ENCODE measurements around the gene DGKI.

Gene DGKI

GRCh38 chr7:137846827-137847567 lies at the start of gene DGKI:
Gene DGKI, minus strand, starts transcription at chr7:137846974.
- in situ Hi-C loops (cut with HindIII; ENCODE audit: low sequenced_read_pairs), result no loop called here

GRCh38 chr7:137895301-137896221 lies 48.8 kb upstream of the DGKI start:
- in situ Hi-C loops (cut with HindIII; ENCODE audit: low sequenced_read_pairs), result no loop called here

GRCh38 chr7:137893143-137893742 lies 46.5 kb upstream of the DGKI start:
- in situ Hi-C loops (cut with HindIII; ENCODE audit: low sequenced_read_pairs), result no loop called here

GRCh38 chr7:137891016-137891655 lies 44.4 kb upstream of the DGKI start:
- in situ Hi-C loops (cut with HindIII; ENCODE audit: low sequenced_read_pairs), result no loop called here

- in situ Hi-C loops (cut with HindIII; ENCODE audit: low sequenced_read_pairs), result no loop called here
Measured at GRCh38 chr7:137890449-137890921, 43.7 kb upstream of the DGKI start.

GRCh38 chr7:137888241-137888640 lies 41.5 kb upstream of the DGKI start:
- in situ Hi-C loops (cut with HindIII; ENCODE audit: low sequenced_read_pairs), result no loop called here

GRCh38 chr7:137886746-137887145 lies 40.0 kb upstream of the DGKI start:
- in situ Hi-C loops (cut with HindIII; ENCODE audit: low sequenced_read_pairs), result no loop called here

- in situ Hi-C loops (cut with HindIII; ENCODE audit: low sequenced_read_pairs), result no loop called here
Measured at GRCh38 chr7:137886281-137886680, 39.5 kb upstream of the DGKI start.

GRCh38 chr7:137885678-137886077 lies 38.9 kb upstream of the DGKI start:
- in situ Hi-C loops (cut with HindIII; ENCODE audit: low sequenced_read_pairs), result no loop called here

GRCh38 chr7:137882806-137883205 lies 36.0 kb upstream of the DGKI start:
- in situ Hi-C loops (cut with HindIII; ENCODE audit: low sequenced_read_pairs), result no loop called here

GRCh38 chr7:137882261-137882668 lies 35.5 kb upstream of the DGKI start:
- in situ Hi-C loops (cut with HindIII; ENCODE audit: low sequenced_read_pairs), result no loop called here

- in situ Hi-C loops (cut with HindIII; ENCODE audit: low sequenced_read_pairs), result no loop called here
Measured at GRCh38 chr7:137881607-137882260, 35.0 kb upstream of the DGKI start.

GRCh38 chr7:137880432-137880831 lies 33.7 kb upstream of the DGKI start:
- in situ Hi-C loops (cut with HindIII; ENCODE audit: low sequenced_read_pairs), result no loop called here

- in situ Hi-C loops (cut with HindIII; ENCODE audit: low sequenced_read_pairs), result loop anchor here (5.0 kb wide), 1 partner anchor 48 kb away; no protein-coding TSS in a partner anchor
Measured at GRCh38 chr7:137879357-137880158, 32.8 kb upstream of the DGKI start.

GRCh38 chr7:137878333-137878961 lies 31.7 kb upstream of the DGKI start:
- in situ Hi-C loops (cut with HindIII; ENCODE audit: low sequenced_read_pairs), result loop anchor here (5.0 kb wide), 1 partner anchor 49 kb away; no protein-coding TSS in a partner anchor

- in situ Hi-C loops (cut with HindIII; ENCODE audit: low sequenced_read_pairs), result loop anchor here (5.0 kb wide), 1 partner anchor 50 kb away; no protein-coding TSS in a partner anchor
Measured at GRCh38 chr7:137877027-137877675, 30.4 kb upstream of the DGKI start.

GRCh38 chr7:137875746-137876145 lies 29.0 kb upstream of the DGKI start:
- in situ Hi-C loops (cut with HindIII; ENCODE audit: low sequenced_read_pairs), result loop anchor here (5.0 kb wide), 1 partner anchor 52 kb away; no protein-coding TSS in a partner anchor

Data from endothelial cell of hepatic sinusoid (primary cell).